Activated CD4-positive, alpha-beta T cell treated with anti-CD3 and anti-CD28 coated beads, Interleukin-2, amount 50 U/mL, for 1 hour (primary cell): Measurements from ENCODE around the gene CAMTA1.

Experiments
- DNase-seq: peaks from one replicate; pipeline ENCODE4 v3.0.0-alpha.2; 2020

The CAMTA1 gene

DNA sequence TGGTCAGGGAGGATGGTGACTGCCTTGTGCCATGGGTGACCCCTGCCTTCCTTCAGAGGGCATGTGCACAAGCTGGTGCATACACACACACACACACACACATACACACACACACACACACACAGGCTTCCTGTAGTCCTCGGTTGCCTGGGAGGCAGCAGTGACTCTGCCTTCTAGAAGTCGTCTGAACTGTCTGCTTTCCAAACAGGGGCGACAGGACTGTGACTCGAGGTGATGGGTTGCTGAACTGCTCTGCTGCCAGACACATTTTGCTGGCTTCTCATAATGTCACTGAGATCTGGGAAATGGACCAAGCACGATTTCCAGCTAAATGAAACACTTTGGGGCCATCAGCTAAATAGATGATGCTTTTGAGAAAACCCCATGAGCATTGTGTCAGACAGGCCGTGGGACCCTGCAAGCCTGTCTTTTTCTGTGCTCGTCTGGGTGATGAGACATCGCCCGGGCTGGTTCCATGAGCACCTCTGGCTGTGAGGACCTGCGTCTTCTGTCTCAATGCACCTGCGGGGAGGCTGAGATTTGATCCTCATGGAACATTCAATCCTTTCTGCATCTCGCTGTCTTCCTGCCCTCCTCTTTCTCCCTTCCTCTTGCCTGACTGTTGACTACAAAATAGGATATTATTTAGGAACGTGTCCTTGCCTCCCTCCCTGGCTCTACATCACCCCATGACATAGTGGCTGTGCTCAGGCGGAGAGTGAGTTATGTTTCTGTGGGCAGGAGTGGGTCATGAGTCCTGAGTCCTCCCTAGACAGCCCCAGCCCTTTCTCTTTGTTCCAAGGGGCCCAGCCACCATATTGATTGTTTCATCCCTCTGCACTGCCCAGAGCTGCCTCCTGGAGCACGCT lies 436.8 kb downstream of the CAMTA1 start:
- no peak for DNase-seq

DNA sequence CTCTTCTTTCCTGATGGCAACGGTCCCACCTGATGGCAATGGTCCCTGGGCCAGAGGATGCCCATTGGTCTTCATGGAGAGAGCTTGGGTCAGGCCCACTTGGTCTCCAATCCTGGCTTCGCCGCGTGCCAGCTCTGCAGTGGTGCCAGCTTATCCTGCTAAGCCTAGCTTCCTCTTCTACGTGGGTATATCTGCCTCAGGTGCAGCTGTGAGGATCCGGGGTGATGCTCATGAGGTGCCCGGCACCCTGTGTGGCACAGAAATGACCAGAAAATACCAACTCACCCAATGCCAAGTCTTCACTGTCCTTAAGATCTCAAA lies 437.4 kb downstream of the CAMTA1 start:
- no peak for DNase-seq

DNA sequence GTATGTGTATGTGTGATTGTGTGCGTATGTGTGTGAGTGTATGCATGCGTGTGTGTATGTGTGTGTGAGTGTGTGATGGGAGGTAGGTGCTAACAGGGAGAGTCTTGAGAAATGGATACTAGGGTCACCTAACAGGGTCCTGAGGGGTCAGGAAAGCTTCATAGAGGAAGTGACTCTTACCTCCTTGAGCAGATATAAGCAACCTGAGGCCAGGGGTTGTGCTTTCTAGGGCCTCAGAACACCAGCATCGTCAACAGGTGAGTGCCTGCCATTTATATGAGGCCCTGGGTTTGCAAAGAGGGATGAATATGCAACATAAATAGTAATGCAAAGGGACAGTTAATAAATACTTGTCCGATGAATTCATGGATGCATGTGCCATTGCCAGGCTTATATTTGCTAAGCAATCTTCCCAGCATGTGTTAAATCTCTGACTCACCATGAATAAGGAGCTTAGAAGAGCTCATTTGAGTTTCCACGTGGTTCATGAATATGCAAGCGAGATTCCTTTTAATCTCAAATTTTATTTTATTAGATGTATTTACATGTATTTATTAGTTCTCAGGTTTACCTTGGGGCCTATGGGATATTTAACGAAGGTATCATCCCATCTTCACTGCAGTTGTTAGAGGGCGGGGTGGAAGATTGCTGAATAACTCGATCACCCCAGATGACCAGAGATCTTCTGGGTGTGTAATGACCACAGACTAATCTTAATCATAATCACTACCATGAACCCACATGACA lies 438.3 kb downstream of the CAMTA1 start:
- no peak for DNase-seq

DNA sequence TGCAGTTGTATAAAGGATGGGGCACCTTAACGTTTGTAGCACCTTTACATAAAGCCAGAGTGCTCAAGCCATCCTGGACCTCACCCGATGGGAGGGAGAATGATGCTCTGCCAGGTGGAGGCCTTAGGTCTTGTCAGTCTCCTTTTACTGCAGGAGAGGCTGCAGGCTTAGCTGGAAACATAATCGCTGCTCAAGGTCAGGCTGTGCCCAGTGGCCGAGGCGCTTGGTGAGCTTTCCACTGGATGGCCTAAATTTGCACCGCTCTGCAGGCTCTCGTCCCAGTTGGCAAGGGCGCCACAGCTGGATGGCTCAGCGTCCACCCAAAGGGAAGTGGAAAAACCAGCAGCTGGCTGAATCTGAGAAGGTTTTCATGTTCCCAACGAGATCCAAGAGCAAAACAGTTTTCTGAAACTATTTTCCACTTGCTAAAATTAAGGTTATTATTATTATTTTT lies 438.9 kb downstream of the CAMTA1 start:
- DNase-seq: no peak

GRCh38 chr1:7224644-7225043 lies 439.4 kb downstream of the CAMTA1 start:
- DNase-seq: no peak

DNA sequence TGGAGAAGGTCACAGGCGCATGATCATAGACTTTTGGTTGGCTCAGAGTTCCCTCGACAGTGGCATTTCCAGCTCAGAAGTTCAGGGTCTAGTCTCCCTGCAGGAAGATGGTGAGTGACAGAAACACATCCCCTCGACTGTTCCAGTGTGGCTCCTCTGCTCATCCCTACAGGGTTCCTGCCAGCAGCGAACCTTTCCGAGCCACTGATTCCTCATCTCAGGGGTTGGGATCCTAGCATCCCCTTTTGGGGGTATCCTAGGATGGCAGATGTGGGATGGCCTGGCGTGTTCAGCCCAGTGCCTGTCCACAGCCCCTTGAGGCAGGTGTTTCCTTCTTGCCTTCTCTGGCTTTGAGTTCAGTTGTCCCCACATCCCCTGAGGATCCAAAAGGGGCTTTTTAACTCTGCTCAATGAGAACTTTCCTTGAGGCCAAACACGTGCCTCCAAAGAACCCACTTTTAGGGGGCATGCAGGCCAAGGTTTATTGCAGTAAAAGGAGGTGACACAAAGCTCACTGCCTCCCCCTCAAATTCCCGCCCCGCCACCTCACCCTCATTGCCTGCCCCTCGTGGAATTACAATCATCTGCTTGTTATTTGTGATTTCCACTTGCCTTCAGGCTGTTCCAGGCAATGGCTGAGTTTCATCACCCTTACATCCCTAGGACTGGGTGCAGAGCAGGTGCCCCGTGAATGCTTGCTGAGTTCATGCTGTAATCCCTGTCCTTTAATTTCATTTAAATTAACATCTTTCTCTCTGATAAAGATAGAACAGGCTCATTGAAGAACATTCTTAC lies 440.7 kb downstream of the CAMTA1 start:
- DNase-seq: no peak

DNA sequence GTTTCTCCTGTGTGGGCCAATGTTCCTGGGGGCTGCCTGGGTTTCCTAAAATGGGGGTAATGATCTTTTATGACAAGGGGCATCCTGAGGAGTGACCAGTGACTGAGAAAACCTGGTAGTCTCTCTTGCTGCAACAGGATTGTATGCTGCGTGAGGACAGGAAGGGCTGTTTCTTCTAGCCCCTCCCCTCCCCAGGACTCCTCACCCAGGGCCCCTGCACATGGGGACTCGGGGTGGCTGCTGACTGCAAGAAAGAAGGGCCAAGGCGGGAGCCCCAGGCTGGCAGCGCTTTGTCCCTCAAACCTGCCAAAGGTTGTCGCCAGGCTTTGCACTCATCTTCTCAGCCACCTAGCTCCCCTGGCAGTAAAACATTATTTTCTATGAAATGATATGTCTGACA lies 442.4 kb downstream of the CAMTA1 start:
- no peak for DNase-seq

DNA sequence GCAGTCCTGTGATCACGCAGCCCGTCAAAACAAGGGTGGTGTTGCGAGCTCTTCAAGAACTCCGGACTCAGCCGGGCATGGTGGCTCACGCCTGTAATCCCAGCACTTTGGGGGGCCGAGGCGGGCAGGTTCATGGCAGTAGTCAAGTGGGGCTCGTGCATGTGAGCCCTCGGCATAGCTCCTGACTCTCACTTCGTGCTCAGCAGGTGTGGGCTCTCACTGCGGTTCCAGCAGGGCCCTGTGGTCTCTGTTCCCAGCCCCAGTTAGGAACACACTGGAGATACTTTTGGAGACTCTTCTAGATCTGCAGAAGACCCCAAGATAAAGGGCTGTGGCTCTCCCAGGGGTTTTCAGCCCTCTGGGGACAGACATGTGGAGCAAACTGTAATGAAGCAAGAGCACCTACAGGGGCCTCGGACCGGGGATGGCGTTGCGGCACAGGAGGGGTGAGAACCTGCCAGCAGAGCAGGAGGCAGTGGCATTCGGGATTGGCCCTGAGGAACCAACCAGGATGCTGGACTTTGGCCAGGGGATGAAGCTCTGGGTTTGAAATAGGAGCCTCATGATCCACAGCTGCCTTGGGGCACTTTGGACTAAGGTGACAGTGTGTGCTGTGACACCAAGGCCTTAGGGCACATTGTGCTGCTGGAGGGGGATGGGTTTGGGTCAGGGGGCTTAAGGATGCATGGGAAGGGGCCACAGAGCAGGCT lies 443.2 kb downstream of the CAMTA1 start:
- DNase-seq: no peak

DNA sequence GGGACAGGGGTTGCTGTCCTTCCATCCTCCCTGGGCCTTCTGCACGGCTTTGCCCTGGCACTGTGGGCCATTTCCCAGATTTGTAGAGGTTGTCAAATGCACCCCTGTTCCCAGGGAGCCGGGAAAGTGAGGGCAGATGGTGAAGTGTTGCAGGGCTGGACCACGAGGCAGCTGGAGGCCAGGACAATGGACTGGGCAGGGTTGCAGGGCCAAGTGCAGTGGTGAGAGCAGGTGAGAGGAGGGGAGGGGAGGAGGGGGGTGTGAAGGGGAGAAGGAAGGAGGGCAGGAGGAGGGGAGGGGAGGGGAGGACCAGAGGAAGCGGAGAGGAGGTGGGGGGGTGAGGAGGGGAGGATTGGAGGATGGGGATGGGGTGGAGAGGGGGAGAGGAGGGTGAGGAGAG lies 443.9 kb downstream of the CAMTA1 start:
- no peak for DNase-seq

DNA sequence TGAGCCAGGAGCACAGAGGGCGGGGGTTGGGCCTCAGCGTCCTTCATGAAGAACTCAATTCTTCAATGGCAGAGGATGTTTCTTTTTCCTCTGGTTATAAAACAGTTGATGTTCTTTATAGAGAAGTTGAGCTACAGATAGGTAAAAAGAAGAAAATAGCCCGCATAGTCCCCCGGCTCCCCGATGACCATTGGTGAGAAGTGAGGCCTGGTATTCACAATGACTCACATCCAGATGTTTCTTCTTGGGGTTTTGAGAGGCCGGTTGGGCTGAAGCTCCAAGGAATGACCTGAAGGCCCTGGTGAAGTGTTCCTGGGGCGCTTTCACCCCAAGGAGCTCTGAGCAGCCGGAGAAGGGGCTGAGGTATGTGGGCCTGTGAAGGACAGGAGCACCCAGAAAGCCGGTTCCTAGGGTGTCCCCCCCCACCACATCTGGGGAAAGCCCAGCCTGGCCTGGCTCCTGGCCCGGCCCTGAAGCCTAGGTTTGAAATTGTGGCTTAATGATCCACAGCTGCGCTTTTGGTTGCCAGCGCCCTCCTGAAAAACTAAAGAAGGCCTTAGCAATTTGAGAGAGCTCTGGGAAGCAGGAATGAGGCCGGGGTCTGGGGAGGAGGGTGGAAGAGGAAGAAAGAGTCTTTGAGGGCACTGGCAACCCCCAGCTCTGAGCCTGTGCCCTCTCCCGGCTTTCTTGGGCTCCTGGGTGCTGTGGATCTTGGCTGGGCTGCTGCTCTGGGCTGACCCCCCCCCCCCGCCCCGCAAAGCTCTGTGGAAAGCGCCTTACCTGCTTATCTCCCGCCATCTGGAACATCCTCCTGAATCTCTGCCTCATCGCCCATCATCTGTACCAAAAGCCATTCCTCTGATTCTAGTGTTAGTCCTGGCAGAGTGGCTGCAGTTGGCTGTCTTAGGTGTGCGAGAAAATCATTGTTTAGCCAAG lies 444.7 kb downstream of the CAMTA1 start:
- no peak for DNase-seq

- DNase-seq: no peak
These were observed 447.4 kb downstream of the CAMTA1 start for GRCh38 chr1:7232441-7233236.

DNA sequence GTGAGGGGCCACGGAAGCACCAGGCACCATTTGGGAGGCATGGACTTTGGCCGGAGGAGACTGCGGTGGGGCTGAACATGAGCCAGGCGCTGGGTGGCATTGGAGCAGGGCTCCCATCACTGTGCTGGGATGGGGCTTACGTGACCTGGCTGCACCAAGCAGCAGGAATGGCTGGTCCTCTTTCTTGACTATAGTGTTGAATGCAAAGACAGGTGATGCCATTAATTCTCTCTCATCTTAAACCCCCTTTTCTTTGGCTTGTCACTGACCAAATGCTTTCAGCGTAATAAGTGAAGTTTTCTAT lies 447.9 kb downstream of the CAMTA1 start:
- DNase-seq: no peak

- no peak for DNase-seq
These were observed 448.6 kb downstream of the CAMTA1 start for GRCh38 chr1:7233646-7234470.

DNA sequence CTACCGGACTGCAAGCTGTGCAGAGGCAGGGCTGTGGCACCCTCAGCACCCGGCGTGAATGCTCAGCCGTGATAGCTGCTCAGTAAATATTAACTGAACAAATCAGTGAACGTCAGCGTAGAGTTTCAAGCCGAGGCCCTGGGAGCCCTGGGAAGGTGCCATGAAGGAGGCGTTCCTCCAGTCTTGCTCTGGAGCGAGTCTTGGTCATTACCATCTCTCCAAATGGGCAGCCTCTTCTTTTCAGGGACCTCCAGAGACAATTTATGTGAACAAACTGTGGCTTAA lies 449.2 kb downstream of the CAMTA1 start:
- no peak for DNase-seq

GRCh38 chr1:7235871-7236517 lies 450.7 kb downstream of the CAMTA1 start:
- DNase-seq: no peak

DNA sequence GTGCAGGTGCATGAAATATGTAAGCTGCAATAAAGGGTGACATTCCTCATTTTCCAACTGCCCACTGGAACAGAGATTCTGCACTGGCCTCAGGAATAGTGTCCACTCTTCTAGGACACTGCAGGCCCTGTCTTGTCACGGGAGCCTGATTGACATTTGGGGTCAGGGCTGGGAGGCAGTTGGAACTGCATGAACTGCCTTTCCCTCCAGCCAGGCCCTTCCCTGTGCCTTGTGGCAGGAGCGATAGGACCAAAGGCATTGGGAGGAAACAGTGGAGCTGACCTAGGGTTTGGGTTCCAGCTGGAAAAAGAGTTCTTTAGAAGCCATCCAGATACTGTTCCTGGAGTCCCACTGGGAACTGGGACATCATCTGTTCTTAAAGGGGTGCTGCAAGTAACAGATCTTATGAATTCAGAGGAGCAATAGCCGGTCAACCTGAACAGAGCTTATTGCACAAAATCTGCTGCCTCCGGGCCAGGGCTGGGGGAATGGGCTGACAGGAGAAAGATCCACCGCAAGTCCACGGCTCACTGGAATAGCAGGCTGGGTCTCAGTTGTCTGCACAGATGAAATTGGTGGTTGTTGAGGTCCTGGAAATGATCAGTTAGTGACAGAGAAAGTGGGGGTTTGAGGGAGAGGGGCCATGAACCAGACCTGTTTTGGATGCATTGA lies 451.7 kb downstream of the CAMTA1 start:
- DNase-seq: no peak

GRCh38 chr1:7247158-7247557 lies 461.9 kb downstream of the CAMTA1 start:
- DNase-seq: no peak

DNA sequence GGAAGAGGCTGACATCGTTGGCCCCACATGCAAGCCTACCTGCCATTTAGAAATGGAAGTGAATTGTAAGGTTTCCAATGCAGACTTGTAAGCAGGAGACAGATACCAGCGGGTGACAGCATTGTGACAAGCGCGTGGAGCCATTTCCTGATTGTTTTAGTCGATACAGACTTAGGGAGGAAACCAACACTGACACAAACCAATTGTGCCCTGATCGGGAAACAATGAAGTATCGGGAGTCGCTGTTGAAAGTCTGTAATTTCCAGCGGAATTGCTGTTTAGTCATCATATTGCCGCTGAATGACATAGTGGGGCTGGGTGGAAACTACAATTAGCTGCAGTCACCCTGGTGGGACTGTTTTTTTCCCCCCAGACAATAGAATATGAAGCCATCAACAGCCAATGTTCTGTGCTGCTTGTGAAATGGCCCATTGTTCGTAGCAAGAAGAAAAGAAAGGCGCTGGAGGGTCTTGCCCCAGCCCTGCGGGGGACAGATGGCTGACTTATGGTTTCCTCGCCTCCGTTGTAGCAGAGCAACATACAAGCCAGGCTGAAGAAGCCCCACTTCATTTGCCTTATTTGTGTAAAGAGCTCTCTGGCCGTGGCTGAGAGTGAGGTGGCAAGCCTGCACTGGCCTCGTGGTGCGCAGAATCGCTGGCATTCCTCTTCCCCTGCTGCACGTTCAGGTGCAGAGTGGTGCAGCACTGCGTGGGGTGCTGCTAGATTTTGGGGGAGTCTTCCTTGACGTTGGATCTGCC lies 462.7 kb downstream of the CAMTA1 start:
- no peak for DNase-seq
